WTC11 (cell line): Measurements from ENCODE around the gene MSI2. TPM values are rescaled to one million over a fixed set of nuclear protein-coding genes. Genes with fewer than 3 reads are reported as not detected.

Experiments
- ATAC-seq: fragments of 200-7000 bp; cut with Tn5 transposase; 2 replicates; pipeline ENCODE4 v1.10.0; 2021; ENCODE audit warnings: mild to moderate bottlenecking, moderate library complexity
- CTCF ChIA-PET: fragments of 300-600 bp; sonication (Branson Sonifier 250); formaldehyde crosslinking; loops from one replicate; lab custom pipeline; 2021; ENCODE audit warnings: antibody characterized with exemption; lab: Charles Lee
- POLR2A ChIA-PET: fragments of 350-600 bp; sonication (Branson Sonifier 250); formaldehyde crosslinking; loops from one replicate; lab custom pipeline; 2021; ENCODE audit warnings: antibody characterized with exemption; lab: Charles Lee
- DNase-seq: peaks from one replicate; pipeline ENCODE4 v3.0.0; 2021; ENCODE audit warnings: low spot score
- H3K27ac Mint-ChIP-seq: 2 replicates; pipeline ENCODE4 v1.8.0; 2021; ENCODE audit warnings: mixed read lengths
- H3K27me3 Mint-ChIP-seq: 2 replicates; pipeline ENCODE4 v1.8.0; 2021; ENCODE audit warnings: low read depth, mild to moderate bottlenecking, moderate library complexity, mixed read lengths
- H3K36me3 Mint-ChIP-seq: 2 replicates; pipeline ENCODE4 v1.8.0; 2021; ENCODE audit warnings: mixed read lengths
- H3K4me1 Mint-ChIP-seq: 2 replicates; pipeline ENCODE4 v1.8.0; 2022; ENCODE audit warnings: mixed read lengths
- H3K4me3 Mint-ChIP-seq: 2 replicates; pipeline ENCODE4 v1.8.0; 2021; ENCODE audit warnings: mild to moderate bottlenecking, moderate library complexity, mixed read lengths
- H3K9me3 Mint-ChIP-seq: 2 replicates; pipeline ENCODE4 v1.8.0; 2021; ENCODE audit warnings: mixed read lengths
- ATF2 ChIP-seq: sonication (generic); formaldehyde crosslinking; IDR thresholded peaks from 2 replicates; pipeline ENCODE4 v1.8.1; 2022; ENCODE audit warnings: low read depth, missing genetic modification reagents, borderline replicate concordance
- CDX4 ChIP-seq: fragments of 250-450 bp; sonication (Bioruptor Pico); IDR thresholded peaks from 2 replicates; pipeline ENCODE4 v1.9.0; 2021; ENCODE audit warnings: moderate library complexity, mild to moderate bottlenecking, inconsistent platforms, borderline replicate concordance
- ETV6 ChIP-seq: sonication (generic); formaldehyde crosslinking; IDR thresholded peaks from 2 replicates; pipeline ENCODE4 v1.8.1; 2022; ENCODE audit warnings: mild to moderate bottlenecking, missing genetic modification reagents
- FOXP1 ChIP-seq: sonication (generic); formaldehyde crosslinking; IDR thresholded peaks from 2 replicates; pipeline ENCODE4 v1.8.0; 2022; ENCODE audit warnings: missing genetic modification reagents, mild to moderate bottlenecking, moderate library complexity, borderline replicate concordance
- KAT7 ChIP-seq: sonication (generic); formaldehyde crosslinking; IDR thresholded peaks from 2 replicates; pipeline ENCODE4 v1.8.1; 2023; ENCODE audit warnings: missing genetic modification reagents, mild to moderate bottlenecking, borderline replicate concordance
- NFATC4 ChIP-seq: fragments of 250-450 bp; sonication (Bioruptor Pico); IDR thresholded peaks from 2 replicates; pipeline ENCODE4 v1.9.0; 2021; ENCODE audit warnings: mild to moderate bottlenecking
- NFE2L1 ChIP-seq: sonication (generic); formaldehyde crosslinking; IDR thresholded peaks from 2 replicates; pipeline ENCODE4 v1.8.1; 2023; ENCODE audit warnings: missing genetic modification reagents
- NFYB ChIP-seq: sonication (generic); formaldehyde crosslinking; conservative IDR thresholded peaks from 2 replicates; pipeline ENCODE4 v1.8.0; 2022; ENCODE audit warnings: low read depth, missing genetic modification reagents
- SMAD3 ChIP-seq: sonication (generic); formaldehyde crosslinking; IDR thresholded peaks from 2 replicates; pipeline ENCODE4 v1.8.0; 2022; ENCODE audit warnings: missing genetic modification reagents, mild to moderate bottlenecking, borderline replicate concordance
- SMAD4 ChIP-seq: sonication (generic); formaldehyde crosslinking; IDR thresholded peaks from 2 replicates; pipeline ENCODE4 v1.8.0; 2022; ENCODE audit warnings: mild to moderate bottlenecking, missing genetic modification reagents
- ZNF232 ChIP-seq: sonication (generic); formaldehyde crosslinking; IDR thresholded peaks from 2 replicates; pipeline ENCODE4 v1.8.0; 2022; ENCODE audit warnings: mild to moderate bottlenecking, missing genetic modification reagents
- ZNF263 ChIP-seq: sonication (generic); formaldehyde crosslinking; IDR thresholded peaks from 2 replicates; pipeline ENCODE4 v1.8.1; 2022; ENCODE audit warnings: low read depth, mild to moderate bottlenecking, moderate library complexity, missing genetic modification reagents
- ZNF396 ChIP-seq: fragments of 250-450 bp; sonication (Bioruptor Pico); IDR thresholded peaks from 2 replicates; pipeline ENCODE4 v1.8.0; 2021; ENCODE audit warnings: mild to moderate bottlenecking, moderate library complexity, borderline replicate concordance
- ZNF532 ChIP-seq: fragments of 250-450 bp; sonication (Bioruptor Pico); IDR thresholded peaks from 2 replicates; pipeline ENCODE4 v1.9.0; 2021; ENCODE audit warnings: mild to moderate bottlenecking, borderline replicate concordance
- ZNF671 ChIP-seq: fragments of 250-450 bp; sonication (Bioruptor Pico); IDR thresholded peaks from 2 replicates; pipeline ENCODE4 v1.8.0; 2021; ENCODE audit warnings: mild to moderate bottlenecking
- ZSCAN18 ChIP-seq: fragments of 250-450 bp; sonication (Bioruptor Pico); IDR thresholded peaks from 2 replicates; pipeline ENCODE4 v2.1.2; 2022; ENCODE audit warnings: mild to moderate bottlenecking, moderate library complexity
- total RNA-seq: library from RNA; stranded (reverse); gene quantifications from 3 replicates; pipeline ENCODE4 v1.2.3, GENCODE V29; 2021
- TF ChIP-seq, protein P1 (sequence below): sonication (generic); formaldehyde crosslinking; IDR thresholded peaks from 2 replicates; pipeline ENCODE4 v1.8.1; 2023; ENCODE audit warnings: mild to moderate bottlenecking, missing genetic modification reagents
- TF ChIP-seq, protein P2 (sequence below): sonication (generic); formaldehyde crosslinking; IDR thresholded peaks from 2 replicates; pipeline ENCODE4 v1.8.0; 2022; ENCODE audit warnings: mild to moderate bottlenecking, missing genetic modification reagents
- TF ChIP-seq, protein P3 (sequence below): sonication (generic); formaldehyde crosslinking; IDR thresholded peaks from 2 replicates; pipeline ENCODE4 v1.8.1; 2023; ENCODE audit warnings: mild to moderate bottlenecking, missing genetic modification reagents, moderate library complexity

Gene MSI2
- total RNA-seq, 1 experiment from 2014 or later = 82.1 TPM

- TF ChIP-seq ZNF532 (CRISPR knock-in tag) = no peak
- no peak for TF ChIP-seq CDX4 (CRISPR knock-in tag)
- no peak for TF ChIP-seq ZNF232 (CRISPR knock-in tag)
- TF ChIP-seq, protein P1, sequence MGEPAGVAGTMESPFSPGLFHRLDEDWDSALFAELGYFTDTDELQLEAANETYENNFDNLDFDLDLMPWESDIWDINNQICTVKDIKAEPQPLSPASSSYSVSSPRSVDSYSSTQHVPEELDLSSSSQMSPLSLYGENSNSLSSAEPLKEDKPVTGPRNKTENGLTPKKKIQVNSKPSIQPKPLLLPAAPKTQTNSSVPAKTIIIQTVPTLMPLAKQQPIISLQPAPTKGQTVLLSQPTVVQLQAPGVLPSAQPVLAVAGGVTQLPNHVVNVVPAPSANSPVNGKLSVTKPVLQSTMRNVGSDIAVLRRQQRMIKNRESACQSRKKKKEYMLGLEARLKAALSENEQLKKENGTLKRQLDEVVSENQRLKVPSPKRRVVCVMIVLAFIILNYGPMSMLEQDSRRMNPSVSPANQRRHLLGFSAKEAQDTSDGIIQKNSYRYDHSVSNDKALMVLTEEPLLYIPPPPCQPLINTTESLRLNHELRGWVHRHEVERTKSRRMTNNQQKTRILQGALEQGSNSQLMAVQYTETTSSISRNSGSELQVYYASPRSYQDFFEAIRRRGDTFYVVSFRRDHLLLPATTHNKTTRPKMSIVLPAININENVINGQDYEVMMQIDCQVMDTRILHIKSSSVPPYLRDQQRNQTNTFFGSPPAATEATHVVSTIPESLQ (CRISPR knock-in tag) = no peak
- no peak for TF ChIP-seq SMAD3 (CRISPR knock-in tag)
These were observed 37.8 kb downstream of the MSI2 start (continued) for GRCh38 chr17:57294101-57294500.

- no peaks in the 10 kb centered on the region for H3K27me3 Mint-ChIP-seq
- POLR2A ChIA-PET = interaction anchor here (0.6 kb wide), 1 partner anchor 438 kb away, joined by 6 read pairs; no protein-coding TSS in a partner anchor
- H3K27ac Mint-ChIP-seq = peak overlapping the region; percentile 78
- no peak for DNase-seq
- no peak overlapping the region for H3K4me3 Mint-ChIP-seq
- H3K4me1 Mint-ChIP-seq = peaks cover 38% of the 10 kb centered on the region
- TF ChIP-seq KAT7 (no peak), NFYB (CRISPR knock-in tag) (no peak), ZNF396 (CRISPR knock-in tag) (no peak), SMAD4 (CRISPR knock-in tag) (no peak), NFE2L1 (CRISPR knock-in tag) (no peak), NFATC4 (CRISPR knock-in tag) (no peak), ZNF263 (CRISPR knock-in tag) (no peak), ZNF232 (CRISPR knock-in tag) (no peak), ATF2 (CRISPR knock-in tag) (no peak), FOXP1 (CRISPR knock-in tag) (no peak), ETV6 (CRISPR knock-in tag) (no peak), ZSCAN18 (CRISPR knock-in tag) (no peak), ZNF671 (CRISPR knock-in tag) (no peak)
- TF ChIP-seq, protein P2, sequence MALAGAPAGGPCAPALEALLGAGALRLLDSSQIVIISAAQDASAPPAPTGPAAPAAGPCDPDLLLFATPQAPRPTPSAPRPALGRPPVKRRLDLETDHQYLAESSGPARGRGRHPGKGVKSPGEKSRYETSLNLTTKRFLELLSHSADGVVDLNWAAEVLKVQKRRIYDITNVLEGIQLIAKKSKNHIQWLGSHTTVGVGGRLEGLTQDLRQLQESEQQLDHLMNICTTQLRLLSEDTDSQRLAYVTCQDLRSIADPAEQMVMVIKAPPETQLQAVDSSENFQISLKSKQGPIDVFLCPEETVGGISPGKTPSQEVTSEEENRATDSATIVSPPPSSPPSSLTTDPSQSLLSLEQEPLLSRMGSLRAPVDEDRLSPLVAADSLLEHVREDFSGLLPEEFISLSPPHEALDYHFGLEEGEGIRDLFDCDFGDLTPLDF (CRISPR knock-in tag) = no peak
- TF ChIP-seq, protein P3, sequence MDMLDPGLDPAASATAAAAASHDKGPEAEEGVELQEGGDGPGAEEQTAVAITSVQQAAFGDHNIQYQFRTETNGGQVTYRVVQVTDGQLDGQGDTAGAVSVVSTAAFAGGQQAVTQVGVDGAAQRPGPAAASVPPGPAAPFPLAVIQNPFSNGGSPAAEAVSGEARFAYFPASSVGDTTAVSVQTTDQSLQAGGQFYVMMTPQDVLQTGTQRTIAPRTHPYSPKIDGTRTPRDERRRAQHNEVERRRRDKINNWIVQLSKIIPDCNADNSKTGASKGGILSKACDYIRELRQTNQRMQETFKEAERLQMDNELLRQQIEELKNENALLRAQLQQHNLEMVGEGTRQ (CRISPR knock-in tag) = no peak
- peaks cover 32% of the 10 kb centered on the region for H3K36me3 Mint-ChIP-seq
- peaks cover 20% of the 10 kb centered on the region for H3K9me3 Mint-ChIP-seq
- CTCF ChIA-PET = interaction anchor here (0.8 kb wide), 1 partner anchor 52 kb away, joined by 4 read pairs; no protein-coding TSS in a partner anchor
- ATAC-seq = peak; percentile 53
These were observed 38.5 kb downstream of the MSI2 start for GRCh38 chr17:57294629-57295501.
